GM12878 (cell line): Measurements from ENCODE around the gene GEMIN7.

Experiments
- BCL3 ChIP-seq: IDR thresholded peaks from 2 replicates; pipeline ENCODE4 v1.6.1; 2011; ENCODE audit warnings: borderline replicate concordance, low read depth, mild to moderate bottlenecking, moderate library complexity, low read length; ENCODE audit not compliant: insufficient read depth, poor library complexity, severe bottlenecking
- CEBPZ ChIP-seq: fragments of 150-350 bp; IDR thresholded peaks from 2 replicates; pipeline ENCODE4 v1.6.1; 2016; ENCODE audit warnings: low read depth, low read length
- CTCF ChIP-seq, 3 experiments: IDR thresholded peaks in 2 of 3; conservative IDR thresholded peaks in 1 of 3; 2 replicates each; pipeline ENCODE4 v1.5.1; 2011; ENCODE audit warnings: low read depth in 3 of 3, low read length in 3 of 3, mild to moderate bottlenecking in 3 of 3, control low read depth in 2 of 3, moderate library complexity in 2 of 3, inconsistent platforms in 1 of 3, mixed read lengths in 1 of 3; ENCODE audit not compliant: control insufficient read depth in 2 of 3, insufficient read depth in 1 of 3; ENCODE audit errors: extremely low read depth in 1 of 3
- EP300 ChIP-seq, 2 experiments: fragments of 150-350 bp in 1 of 2; IDR thresholded peaks; 2 replicates each; pipeline ENCODE4 v1.6.1; 2011 to 2012; ENCODE audit warnings: low read depth in 2 of 2, low read length in 2 of 2, borderline replicate concordance in 1 of 2, improper control_type of control experiment in 1 of 2, inconsistent platforms in 1 of 2; ENCODE audit not compliant: control insufficient read depth in 1 of 2
- FOXM1 ChIP-seq: IDR thresholded peaks from 2 replicates; pipeline ENCODE4 v1.6.1; 2012; ENCODE audit warnings: low read depth, mild to moderate bottlenecking, inconsistent platforms, low read length, moderate library complexity
- HDAC2 ChIP-seq: fragments of 200-600 bp; sonication (generic); IDR thresholded peaks from 2 replicates; pipeline ENCODE4 v1.6.1; 2017
- IRF3 ChIP-seq: fragments of 450-650 bp; IDR thresholded peaks from 2 replicates; pipeline ENCODE4 v1.6.1; 2014; ENCODE audit warnings: mild to moderate bottlenecking
- NRF1 ChIP-seq: conservative IDR thresholded peaks from 2 replicates; pipeline ENCODE4 v1.6.1; 2011; ENCODE audit warnings: mild to moderate bottlenecking, low read depth, low read length, improper control_type of control experiment
- ZBTB33 ChIP-seq: fragments of 450-650 bp; IDR thresholded peaks from 2 replicates; pipeline ENCODE4 v1.6.1; 2017; ENCODE audit warnings: mild to moderate bottlenecking
- ZNF207 ChIP-seq: fragments of 450-650 bp; IDR thresholded peaks from 2 replicates; pipeline ENCODE4 v1.6.1; 2014; ENCODE audit warnings: antibody characterized with exemption, mild to moderate bottlenecking, borderline replicate concordance

GRCh38 chr19:45140533-45140932 is 61.5 kb downstream of the GEMIN7 start:
- TF ChIP-seq IRF3 (no peak), CTCF (IDR thresholded peaks at IDR 0.05 in 2 of 3, conservative IDR thresholded peaks at IDR 0.05 in 1 of 3; ENCODE audit: control insufficient read depth in 2 of 3, extremely low read depth in 1 of 3, insufficient read depth in 1 of 3, low read depth in 3 of 3, low read length in 3 of 3) (no peak), EP300 (IDR thresholded peaks at IDR 0.05; ENCODE audit: borderline replicate concordance in 1 of 2, control insufficient read depth in 1 of 2, low read depth in 2 of 2, low read length in 2 of 2) (no peak), CEBPZ (no peak), NRF1 (no peak), ZBTB33 (no peak), BCL3 (no peak), ZNF207 (no peak), FOXM1 (no peak), HDAC2 (no peak)
